HG02798 (cell line): ENCODE data around the gene ELMOD1.
A peak's percentile ranks its signal among the peaks of the same experiment; 100 is the strongest.

Source experiments
- ATAC-seq: cut with Tn5 transposase; IDR thresholded peaks from one replicate; pipeline ENCODE4 v1.9.1; 2021; ENCODE audit warnings: mild to moderate bottlenecking; ENCODE audit not compliant: unreplicated experiment, poor library complexity

ELMOD1 gene

GRCh38 chr11:107682171-107682570 lies 91.2 kb downstream of the ELMOD1 start:
- no peak for ATAC-seq

- no peak for ATAC-seq
Measured at GRCh38 chr11:107682572-107682971, 91.6 kb downstream of the ELMOD1 start.

- ATAC-seq, result no peak
Measured at GRCh38 chr11:107683061-107683460, 92.1 kb downstream of the ELMOD1 start.

- no peak for ATAC-seq
Measured at GRCh38 chr11:107683807-107684206, 92.9 kb downstream of the ELMOD1 start.

GRCh38 chr11:107688322-107688918 lies 97.5 kb downstream of the ELMOD1 start:
- no peak for ATAC-seq

- ATAC-seq, result peak; percentile 83
Measured at GRCh38 chr11:107689317-107690202, 98.6 kb downstream of the ELMOD1 start.

GRCh38 chr11:107691000-107691750 lies 100.2 kb downstream of the ELMOD1 start:
- no peak for ATAC-seq

- ATAC-seq, result no peak
Measured at GRCh38 chr11:107695446-107695845, 104.5 kb downstream of the ELMOD1 start.

- ATAC-seq, result no peak
Measured at GRCh38 chr11:107696140-107696539, 105.2 kb downstream of the ELMOD1 start.

- ATAC-seq, result no peak
Measured at GRCh38 chr11:107697291-107697690, 106.3 kb downstream of the ELMOD1 start.

GRCh38 chr11:107699371-107700285 lies 108.7 kb downstream of the ELMOD1 start:
- no peak for ATAC-seq

GRCh38 chr11:107702109-107702660 lies 111.2 kb downstream of the ELMOD1 start:
- no peak for ATAC-seq

- ATAC-seq, result no peak
Measured at GRCh38 chr11:107702723-107703122, 111.8 kb downstream of the ELMOD1 start.

GRCh38 chr11:107704451-107704850 lies 113.5 kb downstream of the ELMOD1 start:
- ATAC-seq, result no peak

GRCh38 chr11:107705027-107705426 lies 114.1 kb downstream of the ELMOD1 start:
- no peak for ATAC-seq

- no peak for ATAC-seq
Measured at GRCh38 chr11:107706531-107706930, 115.6 kb downstream of the ELMOD1 start.

GRCh38 chr11:107707215-107707671 lies 116.3 kb downstream of the ELMOD1 start:
- ATAC-seq, result no peak

- no peak for ATAC-seq
Measured at GRCh38 chr11:107707807-107708206, 116.9 kb downstream of the ELMOD1 start.

- ATAC-seq, result no peak
Measured at GRCh38 chr11:107708792-107709191, 117.8 kb downstream of the ELMOD1 start.

- no peak for ATAC-seq
Measured at GRCh38 chr11:107710301-107710700, 119.4 kb downstream of the ELMOD1 start.
